ENCODE measurements around the gene PABPC1L2A.
A peak's percentile ranks its signal among the peaks of the same experiment; 100 is the strongest.
"Not testable (repeated sequence)": the region's sequence is repeated elsewhere in the genome, so short reads cannot be mapped to it uniquely, and the experiment has no call there.

PABPC1L2A gene

DNA sequence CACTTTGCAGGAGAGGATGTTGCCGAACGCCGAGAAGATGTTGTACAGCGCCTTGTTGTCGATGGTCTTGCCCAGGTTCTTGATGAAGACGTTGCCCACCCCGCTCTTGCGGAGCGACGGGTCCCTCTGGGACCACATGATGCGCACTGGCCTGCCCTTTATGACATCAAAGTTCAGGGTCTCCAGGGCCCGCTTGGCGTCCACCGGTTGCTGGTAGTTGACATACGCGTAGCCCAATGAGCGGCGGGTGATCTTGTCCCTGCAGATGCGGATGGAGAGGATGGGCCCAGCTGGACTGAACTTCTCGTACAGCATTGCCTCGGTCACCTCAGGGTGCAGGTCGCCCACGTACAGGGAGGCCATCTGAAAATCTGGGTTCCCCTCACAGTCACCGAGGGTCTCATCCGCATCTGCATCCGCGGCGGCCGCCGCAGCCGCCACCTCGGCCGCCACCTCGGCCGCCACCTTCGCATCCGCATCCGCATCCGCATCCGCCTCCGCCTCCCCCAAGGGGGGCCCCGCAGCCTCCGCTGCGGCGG lies at the start of gene PABPC1L2A:
Gene PABPC1L2A (minus strand): TSS at position 489 of the 539 bp plus-strand sequence. CDS start 126 bp downstream, at position 363.
- not testable (repeated sequence) for H3K27me3 ChIP-seq (replicated peaks; ENCODE audit: control insufficient read depth, insufficient read depth, low read length); H3K4me1 ChIP-seq (ENCODE audit: control insufficient read depth, insufficient read depth, low read length); H3K36me3 ChIP-seq (ENCODE audit: control insufficient read depth, insufficient read depth, low read length, severe bottlenecking); DNase-seq (ENCODE audit: low read depth); H3K9me3 ChIP-seq (ENCODE audit: control insufficient read depth, low read length); H3K4me3 ChIP-seq (ENCODE audit: low read length); H3K9ac ChIP-seq (ENCODE audit: low read length)

DNA sequence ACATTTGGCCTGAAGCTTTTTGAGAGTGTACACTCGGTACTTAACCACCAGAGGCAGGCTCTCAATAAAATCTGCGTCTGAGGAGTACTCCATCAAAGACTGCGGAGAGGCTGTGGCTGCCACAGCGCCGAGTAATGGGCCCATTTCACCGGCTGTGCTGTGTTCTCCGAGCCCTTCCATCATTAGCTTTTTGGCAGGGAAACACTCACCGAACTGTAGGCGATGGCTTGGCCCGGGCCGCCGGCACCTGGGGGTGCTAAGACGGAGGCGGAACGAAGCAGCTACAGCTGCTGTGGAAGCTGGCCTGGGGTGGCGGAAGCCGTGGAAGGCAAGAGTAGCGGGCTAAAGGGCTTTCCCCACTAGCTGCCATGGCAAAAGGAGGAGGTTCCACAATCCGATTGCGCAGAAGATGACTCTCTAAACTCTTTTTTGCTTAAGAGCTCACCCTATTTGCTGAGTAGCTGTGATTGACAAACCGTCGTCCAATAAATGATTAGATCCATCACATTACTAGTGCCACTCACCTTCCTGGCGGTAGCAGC lies 48.5 kb upstream of the PABPC1L2A start:
- no peak for DNase-seq (ENCODE audit: low read depth)
- H3K9me3 ChIP-seq (ENCODE audit: control insufficient read depth, low read length): peaks cover 5% of the 10 kb centered on the region
- no peaks in the 10 kb centered on the region for H3K36me3 ChIP-seq (ENCODE audit: control insufficient read depth, insufficient read depth, low read length, severe bottlenecking)
- H3K9ac ChIP-seq (ENCODE audit: low read length): no peak overlapping the region
- no peaks in the 10 kb centered on the region for H3K4me1 ChIP-seq (ENCODE audit: control insufficient read depth, insufficient read depth, low read length)
- H3K27me3 ChIP-seq (replicated peaks; ENCODE audit: control insufficient read depth, insufficient read depth, low read length): no peaks in the 10 kb centered on the region
- no peak overlapping the region for H3K4me3 ChIP-seq (ENCODE audit: low read length)

DNA sequence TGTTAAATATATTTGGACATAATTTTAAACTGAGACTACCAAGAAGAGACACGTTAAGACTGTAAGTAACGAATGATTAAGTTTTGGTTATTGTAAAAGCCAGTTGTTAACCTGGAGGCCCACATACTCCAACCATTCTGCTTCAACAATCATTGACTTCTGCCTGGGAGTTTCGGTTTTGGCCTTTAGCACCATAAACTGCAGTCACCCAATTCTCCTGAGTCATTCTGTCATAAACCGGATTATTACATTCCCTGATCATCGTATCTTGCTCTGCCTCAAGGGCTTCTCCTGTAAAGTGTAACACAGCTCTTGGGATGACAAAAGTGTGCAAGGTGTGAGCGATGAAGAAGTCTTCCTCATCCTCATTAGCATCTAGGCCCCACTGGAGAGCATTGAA lies 46.9 kb upstream of the PABPC1L2A start:
- DNase-seq (ENCODE audit: low read depth): no peak
- Histone ChIP-seq H3K9ac (ENCODE audit: low read length) (no peak overlapping the region), H3K9me3 (ENCODE audit: control insufficient read depth, low read length) (peaks cover 5% of the 10 kb centered on the region), H3K27me3 (replicated peaks; ENCODE audit: control insufficient read depth, insufficient read depth, low read length) (no peaks in the 10 kb centered on the region), H3K4me1 (ENCODE audit: control insufficient read depth, insufficient read depth, low read length) (no peaks in the 10 kb centered on the region), H3K4me3 (ENCODE audit: low read length) (no peak overlapping the region), H3K36me3 (ENCODE audit: control insufficient read depth, insufficient read depth, low read length, severe bottlenecking) (no peaks in the 10 kb centered on the region)

DNA sequence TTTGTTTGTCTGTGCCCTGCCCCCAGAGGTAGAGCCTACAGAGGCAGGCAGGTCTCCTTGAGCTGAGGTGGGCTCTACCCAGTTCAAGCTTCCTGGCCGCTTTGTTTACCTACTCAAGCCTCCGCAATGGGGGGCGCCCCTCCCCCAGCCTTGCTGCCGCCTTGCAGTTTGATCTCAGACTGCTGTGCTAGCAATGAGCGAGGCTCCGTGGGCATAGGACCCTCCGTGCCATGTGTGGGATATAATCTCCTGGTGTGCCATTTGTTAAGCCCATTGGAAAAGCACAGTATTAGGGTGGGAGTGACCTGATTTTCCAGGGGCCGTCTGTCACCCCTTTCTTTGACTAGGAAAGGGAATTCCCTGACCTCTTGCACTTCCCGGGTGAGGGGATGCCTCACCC lies 20.2 kb upstream of the PABPC1L2A start:
- H3K4me3 ChIP-seq (ENCODE audit: low read length); H3K9me3 ChIP-seq (ENCODE audit: control insufficient read depth, low read length); H3K36me3 ChIP-seq (ENCODE audit: control insufficient read depth, insufficient read depth, low read length, severe bottlenecking); H3K27me3 ChIP-seq (replicated peaks; ENCODE audit: control insufficient read depth, insufficient read depth, low read length); H3K4me1 ChIP-seq (ENCODE audit: control insufficient read depth, insufficient read depth, low read length); DNase-seq (ENCODE audit: low read depth); H3K9ac ChIP-seq (ENCODE audit: low read length): not testable (repeated sequence)

DNA sequence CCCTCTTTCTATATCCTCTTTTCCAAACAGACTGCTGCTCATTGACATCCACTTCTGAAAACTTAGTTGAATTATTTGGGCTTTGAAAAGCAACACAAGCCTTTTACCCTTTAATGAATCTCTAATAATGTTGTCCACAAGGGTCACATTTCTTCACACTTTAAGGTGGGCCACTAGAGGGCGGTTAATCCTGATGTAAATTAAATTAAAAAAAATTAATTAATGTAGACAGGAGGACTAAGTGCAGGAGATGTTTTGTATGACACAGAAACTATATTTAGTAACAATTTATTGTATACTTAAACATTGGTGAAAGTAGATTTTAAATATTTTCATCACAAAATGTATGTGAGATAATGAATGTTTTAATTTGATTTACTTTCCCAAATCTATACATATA lies 7.5 kb upstream of the PABPC1L2A start:
- H3K27me3 ChIP-seq (replicated peaks; ENCODE audit: control insufficient read depth, insufficient read depth, low read length); H3K4me3 ChIP-seq (ENCODE audit: low read length); H3K4me1 ChIP-seq (ENCODE audit: control insufficient read depth, insufficient read depth, low read length); H3K9me3 ChIP-seq (ENCODE audit: control insufficient read depth, low read length); H3K9ac ChIP-seq (ENCODE audit: low read length); H3K36me3 ChIP-seq (ENCODE audit: control insufficient read depth, insufficient read depth, low read length, severe bottlenecking): not testable (repeated sequence)
- DNase-seq (ENCODE audit: low read depth): peak; percentile 14

DNA sequence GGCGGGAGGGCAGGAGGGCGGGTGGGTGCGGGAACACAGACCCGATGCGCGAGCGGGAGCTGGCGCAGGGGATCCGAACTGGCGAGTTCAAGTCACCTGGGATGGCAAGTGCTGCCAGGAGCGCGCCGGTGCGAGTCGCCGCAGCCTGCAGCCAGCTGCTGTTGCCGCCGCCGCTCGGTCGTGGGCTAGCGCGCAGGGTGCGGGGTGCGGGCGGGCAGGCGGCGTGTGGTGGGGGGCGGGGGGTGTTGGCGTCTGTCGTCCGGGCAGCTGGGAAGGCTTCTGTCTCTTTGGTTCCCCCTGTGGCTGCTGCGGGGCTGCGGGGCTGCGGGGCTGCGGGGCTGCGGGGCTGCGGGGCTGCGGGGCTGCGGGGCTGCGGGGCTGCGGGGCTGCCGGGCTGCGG lies 572 bp upstream of the PABPC1L2A start:
- DNase-seq (ENCODE audit: low read depth); H3K36me3 ChIP-seq (ENCODE audit: control insufficient read depth, insufficient read depth, low read length, severe bottlenecking); H3K9me3 ChIP-seq (ENCODE audit: control insufficient read depth, low read length); H3K9ac ChIP-seq (ENCODE audit: low read length); H3K4me3 ChIP-seq (ENCODE audit: low read length); H3K4me1 ChIP-seq (ENCODE audit: control insufficient read depth, insufficient read depth, low read length); H3K27me3 ChIP-seq (replicated peaks; ENCODE audit: control insufficient read depth, insufficient read depth, low read length): not testable (repeated sequence)

DNA sequence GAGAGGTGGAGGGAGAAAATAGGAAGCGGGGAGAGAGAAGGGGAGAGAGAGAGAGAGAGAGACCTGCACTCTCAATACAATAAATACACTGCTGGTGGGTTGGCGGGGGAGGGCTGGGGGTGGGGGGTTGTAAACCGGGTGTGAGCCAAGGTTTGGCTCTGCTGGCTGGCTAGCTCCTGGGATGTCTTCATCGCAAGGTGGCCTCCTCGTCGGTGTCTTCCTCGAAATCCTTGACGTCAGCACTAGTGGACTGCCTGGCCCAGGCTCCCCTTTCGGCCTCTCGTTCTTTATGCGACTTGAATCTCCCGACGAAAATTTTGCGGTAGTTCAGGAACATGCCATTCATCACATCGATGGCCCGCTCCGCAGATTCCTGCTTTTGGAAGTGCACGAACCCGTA lies 715 bp downstream of the PABPC1L2A start:
- not testable (repeated sequence) for H3K9ac ChIP-seq (ENCODE audit: low read length); H3K4me3 ChIP-seq (ENCODE audit: low read length); H3K27me3 ChIP-seq (replicated peaks; ENCODE audit: control insufficient read depth, insufficient read depth, low read length); DNase-seq (ENCODE audit: low read depth); H3K9me3 ChIP-seq (ENCODE audit: control insufficient read depth, low read length); H3K4me1 ChIP-seq (ENCODE audit: control insufficient read depth, insufficient read depth, low read length); H3K36me3 ChIP-seq (ENCODE audit: control insufficient read depth, insufficient read depth, low read length, severe bottlenecking)

DNA sequence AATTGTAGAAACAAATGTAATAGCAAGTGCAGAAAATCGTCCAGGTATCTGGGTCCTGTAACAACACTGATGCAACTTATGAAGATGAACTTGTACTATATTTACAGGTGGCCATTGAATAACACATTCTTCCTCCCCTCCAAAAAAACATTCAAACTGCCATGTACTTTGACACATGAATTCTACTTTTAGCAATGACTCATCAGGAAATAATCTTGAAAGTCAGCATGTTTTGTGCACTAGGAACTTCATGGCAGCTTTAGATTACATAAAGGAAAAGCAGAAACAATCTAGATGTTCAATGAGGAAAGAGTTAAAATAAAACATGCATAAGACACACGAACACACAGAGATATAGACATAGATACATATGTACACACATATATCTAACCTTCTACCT lies 2.5 kb downstream of the PABPC1L2A start:
- Histone ChIP-seq H3K27me3 (replicated peaks; ENCODE audit: control insufficient read depth, insufficient read depth, low read length) (peaks cover 5% of the 10 kb centered on the region), H3K9me3 (ENCODE audit: control insufficient read depth, low read length) (peaks cover 12% of the 10 kb centered on the region), H3K4me3 (ENCODE audit: low read length) (no peak overlapping the region), H3K36me3 (ENCODE audit: control insufficient read depth, insufficient read depth, low read length, severe bottlenecking) (no peaks in the 10 kb centered on the region), H3K9ac (ENCODE audit: low read length) (no peak overlapping the region), H3K4me1 (ENCODE audit: control insufficient read depth, insufficient read depth, low read length) (no peaks in the 10 kb centered on the region)
- DNase-seq (ENCODE audit: low read depth): no peak

DNA sequence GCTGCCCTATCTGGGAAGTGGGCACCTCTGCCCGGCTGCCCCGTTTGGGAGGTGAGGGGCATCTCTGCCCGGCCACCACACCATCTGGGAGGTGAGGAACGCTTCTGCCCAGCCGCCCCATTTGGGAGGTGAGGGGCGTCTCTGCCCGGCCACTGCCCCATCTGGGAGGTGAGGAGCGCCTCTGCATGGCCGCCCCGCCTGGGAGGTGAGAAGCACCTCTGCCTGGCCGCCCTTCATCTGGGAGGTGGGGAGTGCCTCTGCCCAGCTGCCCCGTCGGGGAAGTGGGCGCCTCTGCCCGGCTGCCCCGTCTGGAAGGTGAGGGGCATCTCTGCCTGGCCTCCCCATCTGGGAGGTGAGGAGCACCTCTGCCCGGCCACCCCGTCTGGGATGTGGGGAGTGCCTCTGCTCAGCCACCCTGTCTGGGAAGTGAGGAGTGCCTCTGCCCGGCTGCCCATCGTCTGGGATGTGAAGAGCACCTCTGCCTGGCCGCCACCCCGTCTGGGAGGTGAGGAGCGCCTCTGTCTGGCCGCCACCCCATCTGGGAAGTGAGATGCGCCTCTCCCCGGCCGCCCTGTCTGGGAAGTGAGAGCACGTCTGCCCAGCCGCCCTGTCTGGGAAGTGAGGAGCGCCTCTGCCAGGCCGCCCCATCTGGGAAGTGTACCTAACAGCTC lies 9.8 kb downstream of the PABPC1L2A start:
- Histone ChIP-seq H3K4me1 (ENCODE audit: control insufficient read depth, insufficient read depth, low read length) (no peaks in the 10 kb centered on the region), H3K36me3 (ENCODE audit: control insufficient read depth, insufficient read depth, low read length, severe bottlenecking) (no peaks in the 10 kb centered on the region), H3K27me3 (replicated peaks; ENCODE audit: control insufficient read depth, insufficient read depth, low read length) (no peaks in the 10 kb centered on the region), H3K4me3 (ENCODE audit: low read length) (no peak overlapping the region), H3K9ac (ENCODE audit: low read length) (no peak overlapping the region), H3K9me3 (ENCODE audit: control insufficient read depth, low read length) (peaks cover 32% of the 10 kb centered on the region)
- no peak for DNase-seq (ENCODE audit: low read depth)

DNA sequence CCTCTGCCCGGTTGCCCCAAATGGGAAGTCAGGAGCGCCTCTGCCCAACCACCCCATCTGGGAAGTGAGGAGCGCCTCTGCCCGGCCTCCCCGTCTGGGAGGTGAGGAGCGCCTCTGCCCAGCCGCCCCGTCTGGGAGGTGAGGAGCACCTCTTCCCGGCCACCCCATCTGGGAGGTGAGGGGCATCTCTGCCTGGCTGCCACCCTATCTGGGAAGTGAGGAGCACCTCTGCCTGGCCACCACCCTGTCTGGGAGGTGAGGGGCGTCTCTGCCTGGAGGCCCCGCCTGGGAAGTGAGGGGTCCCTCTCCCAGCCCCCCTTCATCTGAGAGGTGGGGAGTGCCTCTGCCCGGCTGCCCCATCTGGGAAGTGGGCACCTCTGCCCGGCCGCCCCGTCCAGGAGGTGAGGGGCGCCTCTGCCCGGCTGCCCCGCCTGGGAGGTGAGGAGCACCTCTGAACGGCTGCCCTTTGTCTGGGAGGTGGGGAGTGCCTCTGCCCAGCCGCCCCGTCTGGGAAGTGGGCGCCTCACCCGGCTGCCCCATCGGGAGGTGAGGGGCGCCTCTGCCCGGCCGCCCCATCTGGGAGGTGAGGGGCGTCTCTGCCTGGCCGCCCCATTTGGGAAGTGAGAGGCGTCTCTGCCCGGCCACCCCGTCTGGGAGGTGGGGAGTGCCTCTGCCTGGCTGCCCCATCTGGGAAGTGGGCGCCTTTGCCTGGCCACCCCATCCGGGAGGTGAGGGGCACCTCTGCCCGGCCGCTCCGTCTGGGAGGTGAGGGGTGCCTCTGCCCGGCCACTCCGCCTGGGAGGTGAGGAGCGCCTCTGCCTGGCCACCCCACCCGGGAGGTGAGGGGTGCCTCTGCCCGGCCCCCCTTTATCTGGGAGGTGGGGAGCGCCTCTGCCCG lies 10.6 kb downstream of the PABPC1L2A start:
- no peak for DNase-seq (ENCODE audit: low read depth)
- H3K36me3 ChIP-seq (ENCODE audit: control insufficient read depth, insufficient read depth, low read length, severe bottlenecking): no peaks in the 10 kb centered on the region
- H3K9ac ChIP-seq (ENCODE audit: low read length): no peak overlapping the region
- H3K4me3 ChIP-seq (ENCODE audit: low read length): no peak overlapping the region
- no peaks in the 10 kb centered on the region for H3K27me3 ChIP-seq (replicated peaks; ENCODE audit: control insufficient read depth, insufficient read depth, low read length)
- peaks cover 26% of the 10 kb centered on the region for H3K9me3 ChIP-seq (ENCODE audit: control insufficient read depth, low read length)
- no peaks in the 10 kb centered on the region for H3K4me1 ChIP-seq (ENCODE audit: control insufficient read depth, insufficient read depth, low read length)

DNA sequence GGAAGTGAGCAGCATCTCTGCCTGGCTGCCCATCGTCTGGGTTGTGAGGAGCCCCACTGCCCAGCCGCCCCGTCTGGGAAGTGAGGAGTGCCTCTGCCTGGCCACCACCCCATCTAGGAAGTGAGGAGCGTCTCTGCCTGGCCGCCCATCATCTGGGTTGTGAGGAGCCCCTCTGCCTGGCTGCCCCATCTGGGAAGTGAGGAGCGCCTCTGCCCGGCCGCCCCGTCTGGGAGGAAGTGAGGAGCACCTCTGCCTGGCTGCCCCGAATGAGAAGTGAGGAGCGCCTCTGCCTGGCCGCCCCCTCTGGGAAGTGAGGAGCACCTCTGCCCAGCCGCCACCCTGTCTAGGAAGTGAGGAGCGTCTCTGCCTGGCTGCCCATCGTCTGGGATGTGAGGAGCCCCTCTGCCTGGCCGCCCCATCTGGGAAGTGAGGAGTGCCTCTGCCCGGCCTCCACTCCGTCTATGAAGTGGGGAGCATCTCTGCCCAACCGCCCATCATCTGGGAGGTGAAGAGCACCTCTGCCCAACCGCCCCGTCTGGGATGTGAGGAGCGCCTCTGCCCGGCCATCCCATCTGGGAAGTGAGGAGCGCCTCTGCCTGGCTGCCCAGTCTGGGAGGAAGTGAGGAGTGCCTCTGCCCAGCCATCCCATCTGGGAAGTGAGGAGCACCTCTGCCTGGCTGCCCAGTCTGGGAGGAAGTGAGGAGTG lies 11.4 kb downstream of the PABPC1L2A start:
- not testable (repeated sequence) for H3K9ac ChIP-seq (ENCODE audit: low read length); H3K4me1 ChIP-seq (ENCODE audit: control insufficient read depth, insufficient read depth, low read length); H3K4me3 ChIP-seq (ENCODE audit: low read length); H3K36me3 ChIP-seq (ENCODE audit: control insufficient read depth, insufficient read depth, low read length, severe bottlenecking); DNase-seq (ENCODE audit: low read depth); H3K27me3 ChIP-seq (replicated peaks; ENCODE audit: control insufficient read depth, insufficient read depth, low read length)
- H3K9me3 ChIP-seq (ENCODE audit: control insufficient read depth, low read length): peaks cover 26% of the 10 kb centered on the region
